Body of pancreas (tissue), 4 donors: ENCODE measurements around the gene ADGRF4. TPM values are rescaled to one million over a fixed set of nuclear protein-coding genes. Genes with fewer than 3 reads are reported as not detected.

Source experiments
- ATAC-seq: fragments of 150-250 bp; one replicate; pipeline ENCODE4 v1.9.1; 2016
- DNase-seq, 4 donors: peaks; one replicate each; pipeline ENCODE4 v3.0.0-alpha.2; 2019
- H3K27ac ChIP-seq, 4 donors: fragments of 200-600 bp; sonication (generic); 1 replicate in 3 of 4; 2 replicates in 1 of 4; pipeline versions ENCODE4 v1.5.1 to v1.6.1; 2016 to 2019; ENCODE audit warnings: mild to moderate bottlenecking in 1 of 4, mixed read lengths in 1 of 4, moderate library complexity in 1 of 4
- H3K27me3 ChIP-seq, 2 donors: fragments of 200-600 bp; sonication (generic); one replicate each; pipeline ENCODE4 v1.6.0; 2016; ENCODE audit warnings: mild to moderate bottlenecking in 1 of 2
- H3K36me3 ChIP-seq, 2 donors: fragments of 200-600 bp; sonication (generic); replicated peaks in 1 of 2; 2 replicates each; pipeline ENCODE4 v1.5.1; 2016; ENCODE audit warnings: low read depth in 2 of 2; ENCODE audit not compliant: insufficient read depth in 1 of 2
- H3K4me1 ChIP-seq: fragments of 200-600 bp; sonication (generic); one replicate; pipeline ENCODE4 v1.6.0; 2016
- H3K4me3 ChIP-seq, 2 donors: fragments of 200-600 bp; sonication (generic); 1 replicate in 1 of 2; 2 replicates in 1 of 2; pipeline ENCODE4 v1.5.1; 2016 to 2019
- H3K9me3 ChIP-seq, 3 donors: fragments of 200-600 bp; sonication (generic); 1 replicate in 2 of 3; 2 replicates in 1 of 3; pipeline ENCODE4 v1.5.1; 2016
- CTCF ChIP-seq, 7 experiments: fragments of 450-650 bp in 4 of 7; fragments of 200-600 bp in 3 of 7; sonication (generic) in 3 of 7; IDR thresholded peaks; one replicate each; pipeline ENCODE4 v1.5.1; 2016 to 2019; ENCODE audit warnings: antibody characterized with exemption in 7 of 7
- POLR2A ChIP-seq, 3 donors: fragments of 450-650 bp; IDR thresholded peaks; one replicate each; pipeline ENCODE4 v1.6.1; 2016; ENCODE audit warnings: antibody characterized with exemption in 3 of 3, mild to moderate bottlenecking in 2 of 3
- WGBS, 2 donors: methylation state at CpG; one replicate each; pipeline ENCODE4 v1.1.5; 2017; 5-methylcytosine and 5-hydroxymethylcytosine counted together
- intact Hi-C: fragments of 100-400 bp; cut with DNase I; formaldehyde crosslinking; loops from one replicate; pipeline ENCODE4 v1.15.1; 2023
- total RNA-seq, 2 donors: library from RNA; depleted of rRNA; stranded (reverse); fragments of >200 nt; gene quantifications; one replicate each; pipeline ENCODE4 v1.1.0, GENCODE V29; 2016

The ADGRF4 gene
- total RNA-seq, 2 donors from 2014 or later, result not detected

GRCh38 chr6:47762502-47762901 lies 64.1 kb downstream of the ADGRF4 start:
- TF ChIP-seq POLR2A (IDR thresholded peaks at IDR 0.05) (no peak), CTCF (IDR thresholded peaks at IDR 0.05) (no peak)
- Histone ChIP-seq H3K4me1 (no peaks in the 10 kb centered on the region), H3K9me3 (no peaks in the 10 kb centered on the region), H3K27me3 (no peaks in the 10 kb centered on the region), H3K27ac (no peak overlapping the region), H3K36me3 (no peaks in the 10 kb centered on the region), H3K4me3 (no peak overlapping the region)
- ATAC-seq (no peak), DNase-seq (no peak)
- WGBS, 2 donors, result 84 to 85% methylated on average over 3 of the region's 3 CpGs
- intact Hi-C loops, result no loop called here

- Histone ChIP-seq H3K4me3 (no peak overlapping the region), H3K36me3 (no peaks in the 10 kb centered on the region), H3K4me1 (no peaks in the 10 kb centered on the region), H3K27me3 (no peaks in the 10 kb centered on the region), H3K9me3 (no peaks in the 10 kb centered on the region), H3K27ac (no peak overlapping the region)
- no peak for TF ChIP-seq CTCF (IDR thresholded peaks at IDR 0.05)
- no peak for TF ChIP-seq POLR2A (IDR thresholded peaks at IDR 0.05)
- intact Hi-C loops, result no loop called here
- DNase-seq, result no peak
- ATAC-seq, result no peak
- WGBS, 2 donors, result 73 to 85% methylated on average over 3 of the region's 3 CpGs
These were observed 68.1 kb downstream of the ADGRF4 start for GRCh38 chr6:47766445-47766844.

GRCh38 chr6:47767102-47767501 lies 68.7 kb downstream of the ADGRF4 start:
- Histone ChIP-seq H3K4me3 (no peak overlapping the region), H3K4me1 (no peaks in the 10 kb centered on the region), H3K27me3 (no peaks in the 10 kb centered on the region), H3K9me3 (no peaks in the 10 kb centered on the region), H3K27ac (no peak overlapping the region), H3K36me3 (no peaks in the 10 kb centered on the region)
- 96 to 97% methylated on average over 1 of the region's 1 CpG for WGBS, 2 donors
- ATAC-seq, result no peak
- no peak for TF ChIP-seq POLR2A (IDR thresholded peaks at IDR 0.05)
- no peak for TF ChIP-seq CTCF (IDR thresholded peaks at IDR 0.05)
- intact Hi-C loops, result no loop called here
- DNase-seq, result no peak

GRCh38 chr6:47769982-47770381 lies 71.6 kb downstream of the ADGRF4 start:
- no peak overlapping the region for H3K4me3 ChIP-seq
- no peak overlapping the region for H3K27ac ChIP-seq
- no peaks in the 10 kb centered on the region for H3K27me3 ChIP-seq
- H3K9me3 ChIP-seq, result no peaks in the 10 kb centered on the region
- TF ChIP-seq CTCF (IDR thresholded peaks at IDR 0.05) (no peak), POLR2A (IDR thresholded peaks at IDR 0.05) (no peak)
- no peak for ATAC-seq
- intact Hi-C loops, result no loop called here
- H3K36me3 ChIP-seq, result no peaks in the 10 kb centered on the region
- no peak for DNase-seq
- H3K4me1 ChIP-seq, result no peaks in the 10 kb centered on the region

Other genes with a start within 250 kb of the ADGRF4 start
- 10 to 100 TPM; 28.5 to 31.0 TPM for gene CD2AP, start 220.8 kb upstream of the ADGRF4 start, total RNA-seq
- not detected for gene OPN5, start 83.5 kb downstream of the ADGRF4 start, total RNA-seq